HL-60 (cell line): Measurements from ENCODE around the gene OBI1.

Experiments
- DNase-seq, 2 experiments: peaks; one replicate each; pipeline ENCODE4 v3.0.0-alpha.2; 2010 to 2020; ENCODE audit warnings: low read depth in 1 of 2, low spot score in 1 of 2
- H3K27ac ChIP-seq: fragments of 250-450 bp; sonication (Bioruptor Pico); replicated peaks from 2 replicates; pipeline ENCODE4 v1.5.1; 2020; ENCODE audit warnings: mild to moderate bottlenecking, moderate library complexity
- H3K27me3 ChIP-seq: fragments of 250-450 bp; sonication (Bioruptor Pico); 2 replicates; pipeline ENCODE4 v1.5.1; 2021; ENCODE audit warnings: mild to moderate bottlenecking, moderate library complexity; ENCODE audit not compliant: insufficient read depth, poor library complexity, severe bottlenecking
- H3K4me3 ChIP-seq: replicated peaks from 2 replicates; pipeline ENCODE4 v1.5.1; 2011; ENCODE audit warnings: mild to moderate bottlenecking, control low read depth, low read length; ENCODE audit not compliant: insufficient read depth
- GABPA ChIP-seq: IDR thresholded peaks from 2 replicates; pipeline ENCODE4 v1.6.1; 2012; ENCODE audit warnings: low read depth
- POLR2AphosphoS5 ChIP-seq: IDR thresholded peaks from 2 replicates; pipeline ENCODE4 v1.6.1; 2012; ENCODE audit warnings: low read depth
- SPI1 ChIP-seq: IDR thresholded peaks from 2 replicates; pipeline ENCODE4 v1.6.1; 2012; ENCODE audit warnings: low read depth, mild to moderate bottlenecking, borderline replicate concordance
- TF ChIP-seq, protein P1 (sequence below): IDR thresholded peaks from one replicate; pipeline ENCODE4 v1.5.1; 2011; ENCODE audit warnings: low read length, control low read depth, inconsistent platforms; ENCODE audit not compliant: insufficient read depth
- TF ChIP-seq, protein P2 (sequence below): IDR thresholded peaks from 2 replicates; pipeline ENCODE4 v1.6.1; 2012; ENCODE audit warnings: low read depth; ENCODE audit not compliant: insufficient replicate concordance

Gene OBI1

DNA sequence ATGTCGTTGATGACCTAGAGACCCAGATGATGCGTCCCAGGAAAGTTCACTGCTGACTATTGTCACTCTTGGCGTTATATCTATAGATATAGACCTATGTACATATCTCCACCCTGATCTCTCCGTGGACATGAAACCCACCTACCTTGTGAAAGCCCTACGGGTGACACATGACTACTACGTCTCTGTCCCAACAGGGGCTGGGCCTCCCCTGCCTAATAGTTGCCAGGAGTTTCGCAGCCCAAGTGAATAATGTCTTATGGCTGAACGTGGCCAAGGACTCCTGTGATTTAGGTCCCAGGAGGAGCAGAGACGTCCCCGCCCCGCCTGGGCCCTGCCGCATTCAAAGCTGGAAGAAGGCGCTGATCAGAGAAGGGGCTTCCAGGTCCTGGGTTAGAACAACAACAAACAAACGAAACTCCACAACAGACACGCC, 50.7 kb downstream of the OBI1 start:
- Histone ChIP-seq H3K4me3 (no peak overlapping the region), H3K27me3 (peaks cover 73% of the 10 kb centered on the region), H3K27ac (no peak overlapping the region)
- TF ChIP-seq SPI1 (no peak), GABPA (no peak), POLR2AphosphoS5 (no peak)
- TF ChIP-seq, protein P1, sequence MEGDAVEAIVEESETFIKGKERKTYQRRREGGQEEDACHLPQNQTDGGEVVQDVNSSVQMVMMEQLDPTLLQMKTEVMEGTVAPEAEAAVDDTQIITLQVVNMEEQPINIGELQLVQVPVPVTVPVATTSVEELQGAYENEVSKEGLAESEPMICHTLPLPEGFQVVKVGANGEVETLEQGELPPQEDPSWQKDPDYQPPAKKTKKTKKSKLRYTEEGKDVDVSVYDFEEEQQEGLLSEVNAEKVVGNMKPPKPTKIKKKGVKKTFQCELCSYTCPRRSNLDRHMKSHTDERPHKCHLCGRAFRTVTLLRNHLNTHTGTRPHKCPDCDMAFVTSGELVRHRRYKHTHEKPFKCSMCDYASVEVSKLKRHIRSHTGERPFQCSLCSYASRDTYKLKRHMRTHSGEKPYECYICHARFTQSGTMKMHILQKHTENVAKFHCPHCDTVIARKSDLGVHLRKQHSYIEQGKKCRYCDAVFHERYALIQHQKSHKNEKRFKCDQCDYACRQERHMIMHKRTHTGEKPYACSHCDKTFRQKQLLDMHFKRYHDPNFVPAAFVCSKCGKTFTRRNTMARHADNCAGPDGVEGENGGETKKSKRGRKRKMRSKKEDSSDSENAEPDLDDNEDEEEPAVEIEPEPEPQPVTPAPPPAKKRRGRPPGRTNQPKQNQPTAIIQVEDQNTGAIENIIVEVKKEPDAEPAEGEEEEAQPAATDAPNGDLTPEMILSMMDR: no peak
- TF ChIP-seq, protein P2, sequence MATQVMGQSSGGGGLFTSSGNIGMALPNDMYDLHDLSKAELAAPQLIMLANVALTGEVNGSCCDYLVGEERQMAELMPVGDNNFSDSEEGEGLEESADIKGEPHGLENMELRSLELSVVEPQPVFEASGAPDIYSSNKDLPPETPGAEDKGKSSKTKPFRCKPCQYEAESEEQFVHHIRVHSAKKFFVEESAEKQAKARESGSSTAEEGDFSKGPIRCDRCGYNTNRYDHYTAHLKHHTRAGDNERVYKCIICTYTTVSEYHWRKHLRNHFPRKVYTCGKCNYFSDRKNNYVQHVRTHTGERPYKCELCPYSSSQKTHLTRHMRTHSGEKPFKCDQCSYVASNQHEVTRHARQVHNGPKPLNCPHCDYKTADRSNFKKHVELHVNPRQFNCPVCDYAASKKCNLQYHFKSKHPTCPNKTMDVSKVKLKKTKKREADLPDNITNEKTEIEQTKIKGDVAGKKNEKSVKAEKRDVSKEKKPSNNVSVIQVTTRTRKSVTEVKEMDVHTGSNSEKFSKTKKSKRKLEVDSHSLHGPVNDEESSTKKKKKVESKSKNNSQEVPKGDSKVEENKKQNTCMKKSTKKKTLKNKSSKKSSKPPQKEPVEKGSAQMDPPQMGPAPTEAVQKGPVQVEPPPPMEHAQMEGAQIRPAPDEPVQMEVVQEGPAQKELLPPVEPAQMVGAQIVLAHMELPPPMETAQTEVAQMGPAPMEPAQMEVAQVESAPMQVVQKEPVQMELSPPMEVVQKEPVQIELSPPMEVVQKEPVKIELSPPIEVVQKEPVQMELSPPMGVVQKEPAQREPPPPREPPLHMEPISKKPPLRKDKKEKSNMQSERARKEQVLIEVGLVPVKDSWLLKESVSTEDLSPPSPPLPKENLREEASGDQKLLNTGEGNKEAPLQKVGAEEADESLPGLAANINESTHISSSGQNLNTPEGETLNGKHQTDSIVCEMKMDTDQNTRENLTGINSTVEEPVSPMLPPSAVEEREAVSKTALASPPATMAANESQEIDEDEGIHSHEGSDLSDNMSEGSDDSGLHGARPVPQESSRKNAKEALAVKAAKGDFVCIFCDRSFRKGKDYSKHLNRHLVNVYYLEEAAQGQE: no peak
- DNase-seq: no peak

DNA sequence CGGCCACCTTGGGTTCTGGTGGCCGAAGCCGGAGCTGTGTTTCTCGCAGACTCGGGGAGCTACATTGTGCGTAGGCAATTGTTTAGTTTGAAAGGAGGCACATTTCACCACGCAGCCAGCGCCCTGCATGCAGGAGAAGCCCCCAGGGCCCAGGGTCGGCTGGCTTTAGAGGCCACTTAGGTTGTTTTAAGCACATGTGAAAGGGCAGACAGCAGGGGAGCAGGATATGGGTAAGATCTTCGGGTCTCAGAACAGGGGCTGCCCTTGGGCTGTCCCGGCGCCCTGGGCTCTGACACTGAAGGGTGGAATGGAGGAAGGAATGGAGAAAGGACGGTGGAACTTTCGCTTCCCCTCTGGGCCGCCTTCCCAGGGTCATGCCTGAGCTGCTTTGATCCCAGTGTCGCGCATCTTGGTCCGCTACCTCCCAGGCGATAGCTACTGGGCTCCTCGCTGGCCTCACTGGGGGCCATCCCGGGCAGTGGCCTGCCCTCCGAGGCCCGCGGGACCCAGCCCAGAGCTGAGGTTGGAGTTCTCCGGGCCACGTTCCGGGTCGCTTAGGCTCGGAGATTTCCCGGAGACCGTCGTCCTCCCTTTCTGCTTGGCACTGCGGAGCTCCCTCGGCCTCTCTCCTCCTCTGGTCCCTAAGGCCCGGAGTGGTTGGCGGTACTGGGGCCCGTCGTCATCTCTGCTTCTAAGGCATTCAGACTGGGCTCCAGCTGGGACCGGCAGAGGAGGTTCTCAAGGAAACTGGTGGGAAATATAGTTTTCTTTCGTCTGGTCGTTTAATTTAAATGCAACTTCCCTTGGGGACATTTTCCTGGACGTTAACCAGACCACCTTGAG, 51.3 kb downstream of the OBI1 start:
- no peak overlapping the region for H3K27ac ChIP-seq

More for the DNA sequence above, 51.3 kb downstream of the OBI1 start:
- Histone ChIP-seq H3K4me3 (no peak overlapping the region), H3K27me3 (peaks cover 73% of the 10 kb centered on the region)
- DNase-seq: no peak
- no peak for TF ChIP-seq GABPA
- TF ChIP-seq, protein P1: no peak
- no peak for TF ChIP-seq POLR2AphosphoS5
- TF ChIP-seq SPI1: no peak
- TF ChIP-seq, protein P2: no peak
